Suppressor macrophage treated with lipopolysaccharide for 4 hours (primary cell): ENCODE results near the gene AIF1.

ENCODE experiments used
- DNase-seq: peaks from one replicate; pipeline ENCODE4 v3.0.0-alpha.2; 2020

AIF1 gene

DNA sequence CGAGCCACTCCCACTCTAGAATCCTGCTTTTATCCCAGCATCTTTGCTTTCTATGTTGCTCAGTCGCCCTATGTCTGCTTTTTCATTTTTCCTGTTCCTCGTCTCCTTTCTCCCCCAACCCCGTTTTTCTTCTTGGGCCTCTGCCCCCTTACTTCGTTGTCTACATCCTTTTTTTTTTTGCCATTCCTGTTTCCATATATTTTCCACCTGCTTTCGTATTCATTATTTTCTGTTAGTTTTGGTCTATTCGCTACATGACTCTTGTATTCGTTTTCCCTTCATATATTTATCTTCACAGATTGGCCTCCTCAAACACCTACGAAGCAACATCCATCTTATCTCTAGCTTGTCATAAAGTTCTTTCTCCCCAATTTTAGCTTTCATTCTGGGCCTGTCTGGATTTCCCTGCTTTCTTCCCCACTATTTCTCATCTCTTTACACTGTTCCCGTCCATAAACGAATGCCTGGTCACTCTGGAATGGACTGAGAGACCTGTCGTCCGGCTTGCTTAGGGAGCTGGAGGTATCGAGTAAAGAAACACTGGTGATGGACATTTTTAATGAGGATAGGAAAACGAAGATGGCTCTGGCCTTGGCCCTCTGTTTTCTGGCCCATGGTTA lies 6.4 kb downstream of the AIF1 start:
- no peak for DNase-seq

DNA sequence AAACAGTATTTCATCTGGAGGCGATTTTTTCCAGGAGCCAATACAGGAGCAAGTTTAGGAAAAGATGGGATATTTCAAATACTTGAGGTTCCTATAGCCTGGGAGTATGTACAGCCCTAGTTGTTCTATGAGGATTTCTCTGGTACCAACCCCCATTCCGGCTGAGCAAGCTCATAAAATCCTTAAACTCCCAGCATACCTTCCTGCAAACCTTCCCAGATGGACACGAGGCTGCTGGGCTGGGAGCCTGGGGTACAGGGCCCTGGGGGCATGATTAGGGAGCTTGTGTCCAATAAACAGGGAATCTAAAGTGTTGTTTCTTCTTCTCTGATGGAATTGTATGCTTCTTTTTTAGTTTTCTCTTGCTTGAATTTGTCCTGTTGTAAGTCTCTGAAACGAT lies 7.0 kb downstream of the AIF1 start:
- DNase-seq = no peak

DNA sequence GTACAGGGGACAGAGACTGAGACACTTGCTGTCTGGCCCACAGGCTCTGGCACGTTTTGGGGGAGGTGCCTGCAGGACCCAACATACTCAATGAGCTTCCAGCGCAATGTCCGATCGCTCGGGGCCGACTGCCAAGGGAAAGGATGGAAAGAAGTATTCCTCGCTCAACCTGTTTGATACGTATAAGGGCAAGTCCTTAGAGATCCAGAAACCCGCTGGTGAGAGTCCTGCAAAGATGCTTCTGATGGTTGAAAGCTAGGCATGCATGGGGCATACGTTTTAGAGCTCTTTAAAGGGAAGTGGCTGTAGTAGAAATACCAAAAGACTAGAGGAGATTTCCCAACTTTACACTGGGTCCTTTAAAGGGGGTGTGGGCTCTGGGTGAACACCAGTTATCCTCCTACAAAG lies 7.7 kb downstream of the AIF1 start:
- DNase-seq = peak; percentile 41

DNA sequence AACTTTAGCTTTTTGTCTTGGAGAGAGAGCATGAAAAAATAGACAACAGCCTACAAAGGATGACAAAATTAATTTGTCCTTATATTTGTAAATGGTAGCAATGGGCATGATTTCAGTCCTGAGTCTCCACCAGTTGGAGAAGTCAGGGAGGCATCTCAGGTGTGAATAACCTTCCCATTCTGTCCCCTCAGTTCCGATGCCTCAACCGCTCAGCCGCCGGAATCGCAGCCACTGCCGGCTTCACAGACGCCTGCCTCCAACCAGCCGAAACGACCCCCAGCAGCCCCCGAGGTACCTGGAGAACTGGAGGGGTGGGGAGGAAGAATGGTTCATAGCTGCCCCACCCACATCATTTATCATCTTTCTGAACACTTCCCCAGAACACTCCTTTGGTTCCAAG lies 9.0 kb downstream of the AIF1 start:
- DNase-seq = no peak

- no peak for DNase-seq
Measured at GRCh38 chr6:31626952-31627351, 11.9 kb downstream of the AIF1 start.

GRCh38 chr6:31627690-31628287 lies 12.8 kb downstream of the AIF1 start:
- DNase-seq = no peak

GRCh38 chr6:31629014-31629413 lies 14.0 kb downstream of the AIF1 start:
- no peak for DNase-seq

DNA sequence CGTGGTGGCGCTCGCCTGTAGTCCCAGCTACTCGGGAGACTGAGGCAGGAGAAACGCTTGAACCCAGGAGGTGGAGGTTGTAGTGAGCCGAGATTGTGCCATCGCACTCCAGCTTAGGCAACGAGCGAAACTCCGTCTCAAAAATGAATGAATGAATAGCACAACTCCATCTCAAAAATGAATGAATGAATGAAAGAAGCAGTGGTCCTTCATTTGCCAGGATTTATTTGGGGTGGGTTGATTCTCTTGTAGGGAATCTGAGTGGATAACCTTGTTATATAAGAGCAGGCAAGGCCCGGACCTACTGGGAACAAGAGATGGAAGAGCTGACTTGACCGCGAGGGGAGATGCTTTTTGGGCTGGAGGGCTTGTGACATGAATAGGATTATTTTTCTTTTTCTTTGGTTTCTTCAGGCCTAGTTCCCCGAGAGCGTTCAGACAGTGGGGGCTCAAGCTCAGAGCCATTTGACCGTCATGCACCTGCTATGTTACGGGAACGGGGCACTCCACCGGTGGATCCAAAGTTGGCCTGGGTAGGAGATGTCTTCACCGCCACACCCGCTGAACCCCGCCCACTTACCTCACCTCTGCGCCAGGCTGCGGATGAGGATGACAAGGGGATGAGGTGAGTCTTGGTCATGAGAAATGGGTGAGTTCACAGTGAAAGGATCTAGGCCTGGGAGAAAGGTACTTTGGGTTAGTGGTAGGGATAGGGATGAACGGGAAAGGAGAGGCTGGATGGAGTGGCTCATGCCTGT lies 15.3 kb downstream of the AIF1 start:
- no peak for DNase-seq

DNA sequence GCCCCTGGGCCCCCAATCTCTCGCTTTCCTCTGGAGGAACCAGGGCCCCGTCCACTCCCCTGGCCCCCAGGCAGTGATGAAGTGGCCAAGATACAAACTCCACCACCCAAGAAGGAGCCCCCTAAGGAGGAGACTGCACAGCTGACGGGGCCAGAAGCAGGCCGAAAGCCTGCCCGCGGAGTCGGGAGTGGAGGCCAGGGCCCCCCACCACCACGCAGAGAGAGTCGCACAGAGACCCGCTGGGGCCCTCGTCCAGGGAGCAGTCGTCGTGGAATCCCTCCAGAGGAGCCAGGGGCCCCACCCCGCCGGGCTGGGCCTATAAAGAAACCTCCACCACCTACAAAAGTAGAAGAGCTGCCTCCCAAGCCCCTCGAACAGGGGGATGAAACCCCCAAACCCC lies 16.2 kb downstream of the AIF1 start:
- DNase-seq = no peak

DNA sequence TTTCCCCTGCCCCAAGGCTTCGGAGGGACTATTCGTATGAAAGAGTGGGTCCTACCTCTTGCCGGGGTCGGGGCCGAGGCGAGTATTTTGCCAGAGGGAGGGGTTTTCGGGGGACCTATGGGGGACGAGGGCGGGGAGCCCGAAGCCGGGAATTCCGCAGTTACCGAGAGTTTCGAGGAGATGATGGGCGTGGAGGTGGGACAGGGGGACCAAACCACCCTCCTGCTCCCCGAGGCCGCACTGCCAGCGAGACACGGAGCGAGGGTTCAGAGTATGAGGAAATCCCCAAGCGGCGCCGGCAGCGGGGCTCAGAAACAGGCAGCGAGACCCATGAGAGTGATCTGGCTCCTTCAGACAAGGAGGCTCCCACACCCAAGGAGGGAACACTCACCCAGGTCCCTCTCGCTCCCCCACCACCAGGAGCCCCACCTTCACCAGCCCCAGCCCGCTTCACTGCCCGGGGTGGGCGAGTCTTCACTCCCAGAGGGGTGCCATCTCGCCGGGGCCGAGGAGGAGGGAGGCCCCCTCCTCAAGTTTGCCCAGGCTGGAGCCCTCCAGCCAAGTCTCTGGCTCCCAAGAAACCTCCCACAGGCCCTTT lies 16.7 kb downstream of the AIF1 start:
- no peak for DNase-seq

DNA sequence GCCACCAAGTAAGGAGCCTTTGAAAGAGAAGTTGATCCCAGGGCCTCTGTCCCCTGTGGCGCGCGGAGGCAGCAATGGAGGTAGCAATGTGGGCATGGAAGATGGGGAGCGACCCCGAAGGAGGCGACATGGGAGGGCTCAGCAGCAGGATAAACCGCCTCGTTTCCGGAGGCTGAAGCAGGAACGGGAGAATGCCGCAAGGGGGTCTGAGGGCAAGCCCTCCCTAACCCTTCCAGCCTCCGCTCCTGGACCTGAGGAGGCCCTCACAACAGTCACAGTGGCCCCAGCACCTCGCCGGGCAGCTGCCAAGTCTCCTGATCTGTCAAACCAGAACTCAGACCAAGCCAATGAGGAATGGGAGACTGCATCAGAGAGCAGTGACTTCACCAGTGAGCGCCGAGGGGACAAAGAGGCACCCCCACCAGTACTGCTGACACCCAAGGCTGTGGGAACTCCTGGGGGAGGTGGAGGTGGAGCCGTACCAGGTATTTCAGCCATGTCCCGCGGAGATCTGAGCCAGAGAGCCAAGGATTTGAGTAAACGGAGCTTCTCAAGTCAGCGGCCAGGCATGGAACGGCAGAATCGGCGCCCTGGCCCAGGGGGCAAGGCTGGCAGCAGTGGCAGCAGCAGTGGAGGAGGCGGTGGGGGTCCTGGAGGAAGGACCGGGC lies 17.4 kb downstream of the AIF1 start:
- DNase-seq = no peak

- no peak for DNase-seq
Measured at GRCh38 chr6:31633447-31633846, 18.4 kb downstream of the AIF1 start.

GRCh38 chr6:31634131-31634530 lies 19.1 kb downstream of the AIF1 start:
- DNase-seq = no peak

DNA sequence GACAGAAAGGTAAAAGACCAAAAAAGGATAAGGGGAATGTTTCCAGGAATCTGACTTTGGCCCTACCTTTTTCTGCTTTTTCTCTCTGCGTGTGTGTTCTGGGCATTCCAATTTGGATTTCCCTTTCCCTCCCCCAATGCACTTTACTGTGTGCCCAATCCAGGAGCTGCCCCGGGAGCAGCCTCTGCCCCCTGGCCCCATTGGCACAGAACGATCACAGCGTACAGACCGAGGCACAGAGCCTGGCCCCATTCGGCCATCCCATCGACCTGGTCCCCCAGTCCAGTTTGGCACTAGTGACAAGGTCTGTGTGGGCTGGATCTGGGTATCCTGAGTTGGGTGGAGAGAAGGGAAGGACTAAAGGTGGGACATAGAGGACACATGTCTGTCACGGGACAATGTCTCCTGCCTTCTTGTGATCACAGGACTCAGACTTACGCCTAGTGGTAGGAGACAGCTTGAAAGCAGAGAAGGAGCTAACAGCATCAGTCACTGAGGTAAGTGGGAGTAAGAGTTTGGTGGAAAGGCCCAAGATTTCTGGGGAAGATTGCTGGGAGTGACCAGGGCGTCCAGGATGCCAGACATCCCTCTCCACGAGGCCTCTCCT lies 20.0 kb downstream of the AIF1 start:
- DNase-seq = no peak

DNA sequence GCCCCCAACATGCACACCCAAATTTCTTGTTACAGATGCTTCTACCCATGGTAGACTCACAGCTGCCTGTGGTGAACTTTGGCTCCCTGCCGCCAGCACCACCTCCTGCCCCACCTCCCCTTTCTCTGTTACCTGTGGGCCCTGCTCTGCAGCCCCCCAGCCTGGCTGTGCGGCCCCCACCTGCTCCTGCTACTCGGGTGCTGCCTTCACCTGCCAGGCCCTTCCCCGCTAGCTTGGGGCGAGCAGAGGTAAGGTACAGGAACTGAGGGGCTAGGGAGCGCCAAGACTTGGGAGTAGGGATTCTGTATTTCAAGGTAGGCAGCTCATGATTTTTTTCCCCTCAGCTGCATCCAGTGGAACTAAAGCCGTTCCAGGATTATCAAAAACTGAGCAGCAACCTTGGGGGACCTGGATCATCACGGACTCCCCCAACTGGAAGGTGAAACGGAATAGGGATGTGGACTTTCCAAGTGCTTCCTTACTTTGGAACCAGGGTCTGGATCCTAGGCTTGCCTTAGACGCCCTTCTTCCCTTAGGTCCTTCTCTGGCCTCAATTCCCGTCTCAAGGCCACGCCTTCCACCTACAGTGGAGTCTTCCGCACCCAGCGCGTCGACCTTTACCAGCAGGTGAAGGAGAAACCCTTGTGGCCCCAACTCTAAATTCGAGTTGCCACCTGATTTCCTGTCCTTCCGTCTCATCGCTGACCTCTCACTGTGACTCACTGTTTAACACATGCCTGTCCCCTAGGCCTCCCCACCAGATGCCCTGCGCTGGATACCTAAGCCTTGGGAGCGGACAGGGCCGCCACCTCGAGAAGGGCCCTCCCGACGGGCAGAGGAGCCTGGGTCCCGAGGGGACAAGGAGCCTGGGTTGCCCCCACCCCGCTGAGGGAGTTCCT lies 21.9 kb downstream of the AIF1 start:
- DNase-seq = no peak

DNA sequence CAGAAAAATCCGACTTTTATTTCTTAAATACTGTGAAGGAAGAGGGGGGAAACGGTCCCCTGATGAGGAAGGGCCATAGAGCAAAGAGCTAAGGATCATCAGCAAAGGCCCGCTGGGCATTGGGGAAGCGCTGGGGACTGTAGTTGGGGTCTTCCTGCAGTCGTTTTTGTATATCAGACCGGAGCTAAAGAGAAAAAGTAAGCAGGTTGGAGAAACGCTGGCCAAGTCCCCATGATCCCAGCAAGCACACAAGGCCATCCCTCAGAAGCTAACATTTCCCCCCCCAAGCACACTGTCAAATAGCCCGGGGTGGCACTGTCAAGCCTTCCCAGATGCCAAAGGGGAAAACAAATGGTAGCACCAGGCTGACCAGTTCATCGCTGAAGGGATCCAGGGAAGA lies 24.0 kb downstream of the AIF1 start:
- no peak for DNase-seq

GRCh38 chr6:31639449-31639861 lies 24.4 kb downstream of the AIF1 start:
- no peak for DNase-seq

GRCh38 chr6:31640612-31641011 lies 25.6 kb downstream of the AIF1 start:
- no peak for DNase-seq

GRCh38 chr6:31641370-31641769 lies 26.3 kb downstream of the AIF1 start:
- DNase-seq = no peak

- DNase-seq = no peak
Measured at GRCh38 chr6:31642798-31643570, 27.9 kb downstream of the AIF1 start.

DNA sequence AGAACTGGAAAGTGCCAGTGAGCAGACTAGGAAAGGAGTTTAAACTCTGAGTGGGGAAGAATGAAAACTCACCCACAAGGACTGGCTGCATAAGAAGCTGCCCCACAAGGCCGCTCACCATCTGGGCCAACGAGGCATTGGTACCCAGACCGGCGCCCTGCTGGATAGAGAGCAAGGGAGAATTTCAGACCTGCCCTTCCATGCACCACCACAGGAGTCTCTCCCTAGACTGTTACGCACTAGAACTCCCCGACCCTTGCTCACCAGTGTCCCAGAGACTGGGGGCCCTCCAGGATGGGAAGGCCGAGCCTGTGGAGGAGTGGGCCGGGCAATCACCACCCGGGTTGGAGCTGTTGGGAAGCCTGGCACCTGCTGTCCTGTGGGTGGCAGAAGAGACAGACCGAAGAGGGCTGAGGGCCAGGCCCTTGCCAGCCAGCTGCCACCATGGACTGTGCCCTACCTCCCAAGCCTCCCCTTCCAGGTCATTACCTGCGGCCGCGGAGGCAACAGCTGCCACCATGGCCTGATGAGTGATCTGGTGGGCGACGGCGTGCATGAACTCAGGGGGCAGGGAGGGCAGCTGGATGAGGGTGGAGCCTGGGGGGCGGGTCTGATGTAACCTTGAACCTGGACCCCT lies 28.9 kb downstream of the AIF1 start:
- no peak for DNase-seq
